ENCODE measurements around the gene FAM117A.

The FAM117A gene

GRCh38 chr17:49688848-49689247 is 75.1 kb downstream of the FAM117A start:
- no peak overlapping the region for H3K4me2 ChIP-seq (ENCODE audit: low read length)

DNA sequence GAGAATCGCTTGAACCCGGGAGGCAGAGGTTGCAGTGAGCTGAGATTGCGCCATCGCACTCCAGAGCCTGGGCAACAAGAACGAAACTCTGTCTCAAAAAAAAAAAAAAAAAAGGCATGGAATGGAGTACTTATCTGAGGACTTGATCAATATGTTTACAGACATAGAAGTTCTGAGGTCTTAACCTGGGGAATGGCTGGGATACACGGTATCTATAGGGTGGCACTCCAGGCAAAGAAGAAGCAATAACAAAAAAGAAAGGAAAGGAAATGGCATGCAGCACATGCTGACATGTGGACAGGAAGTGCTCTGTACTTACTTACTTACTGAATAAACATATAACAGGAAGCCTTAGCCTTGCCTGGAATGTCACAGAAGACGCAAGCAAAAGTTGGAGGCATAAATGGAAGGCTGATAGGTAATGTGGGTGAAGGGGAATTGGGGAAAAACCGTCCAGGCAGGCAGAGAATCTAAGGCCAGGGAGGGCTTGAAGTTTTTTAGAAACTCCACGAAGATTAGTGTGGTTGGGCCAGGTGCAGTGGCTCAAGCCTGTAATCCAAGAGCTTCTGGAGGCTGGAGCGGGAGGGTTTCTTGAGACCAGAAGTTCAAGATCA is 75.9 kb downstream of the FAM117A start:
- no peaks in the 10 kb centered on the region for H4K20me1 ChIP-seq (ENCODE audit: control insufficient read depth, insufficient read depth, low read depth, low read length)
- TF ChIP-seq CTCF (IDR thresholded peaks at IDR 0.05; ENCODE audit: low read depth, low read length, poor library complexity, severe bottlenecking) (no peak), EZH2phosphoT487 (IDR thresholded peaks at IDR 0.05; ENCODE audit: borderline replicate concordance, low read length) (no peak)
- no peaks in the 10 kb centered on the region for H3K9me3 ChIP-seq (ENCODE audit: control insufficient read depth, insufficient read depth, low read length)
- H3K36me3 ChIP-seq (ENCODE audit: control insufficient read depth, low read length) = no peaks in the 10 kb centered on the region
- peaks cover 9% of the 10 kb centered on the region for H3K4me1 ChIP-seq (ENCODE audit: control insufficient read depth, low read length)
- no peaks in the 10 kb centered on the region for H3F3A ChIP-seq (ENCODE audit: control insufficient read depth, insufficient read depth)
- H3K27ac ChIP-seq (ENCODE audit: low read depth, low read length) = no peak overlapping the region
- no peaks in the 10 kb centered on the region for H3K79me2 ChIP-seq (ENCODE audit: control insufficient read depth, low read length)
- H3K9me2 ChIP-seq (replicated peaks; ENCODE audit: control insufficient read depth, low read length) = no peaks in the 10 kb centered on the region
- H3K4me2 ChIP-seq (ENCODE audit: low read length) = peak overlapping the region; percentile 31
- no peak overlapping the region; the same call in 1 of the 2 replicates for H3K4me3 ChIP-seq (ENCODE audit: low read length)
- H3K27me3 ChIP-seq (ENCODE audit: control insufficient read depth, low read length) = peaks cover under 1% of the 10 kb centered on the region

More at GRCh38 chr17:49688848-49689247, 75.1 kb downstream of the FAM117A start:
- Histone ChIP-seq H4K20me1 (ENCODE audit: control insufficient read depth, insufficient read depth, low read depth, low read length) (no peaks in the 10 kb centered on the region), H3K36me3 (ENCODE audit: control insufficient read depth, low read length) (no peaks in the 10 kb centered on the region), H3K79me2 (ENCODE audit: control insufficient read depth, low read length) (no peaks in the 10 kb centered on the region), H3K9me2 (replicated peaks; ENCODE audit: control insufficient read depth, low read length) (no peaks in the 10 kb centered on the region), H3K4me1 (ENCODE audit: control insufficient read depth, low read length) (peaks cover 9% of the 10 kb centered on the region), H3K4me3 (ENCODE audit: low read length) (no peak overlapping the region), H3K27ac (ENCODE audit: low read depth, low read length) (no peak overlapping the region), H3K9me3 (ENCODE audit: control insufficient read depth, insufficient read depth, low read length) (no peaks in the 10 kb centered on the region), H3K27me3 (ENCODE audit: control insufficient read depth, low read length) (no peaks in the 10 kb centered on the region), H3F3A (ENCODE audit: control insufficient read depth, insufficient read depth) (no peaks in the 10 kb centered on the region)
- TF ChIP-seq CTCF (IDR thresholded peaks at IDR 0.05; ENCODE audit: low read depth, low read length, poor library complexity, severe bottlenecking) = no peak
- no peak for TF ChIP-seq EZH2phosphoT487 (IDR thresholded peaks at IDR 0.05; ENCODE audit: borderline replicate concordance, low read length)

- Histone ChIP-seq H3F3A (ENCODE audit: control insufficient read depth, insufficient read depth) (peaks cover 6% of the 10 kb centered on the region), H3K79me2 (ENCODE audit: control insufficient read depth, low read length) (peaks cover 13% of the 10 kb centered on the region), H3K4me3 (ENCODE audit: low read length) (no peak overlapping the region), H4K20me1 (ENCODE audit: control insufficient read depth, insufficient read depth, low read depth, low read length) (no peaks in the 10 kb centered on the region), H3K9me2 (replicated peaks; ENCODE audit: control insufficient read depth, low read length) (no peaks in the 10 kb centered on the region), H3K9me3 (ENCODE audit: control insufficient read depth, insufficient read depth, low read length) (no peaks in the 10 kb centered on the region), H3K27ac (ENCODE audit: low read depth, low read length) (no peak overlapping the region), H3K27me3 (ENCODE audit: control insufficient read depth, low read length) (peaks cover 17% of the 10 kb centered on the region), H3K36me3 (ENCODE audit: control insufficient read depth, low read length) (no peaks in the 10 kb centered on the region), H3K4me1 (ENCODE audit: control insufficient read depth, low read length) (peaks cover 9% of the 10 kb centered on the region), H3K4me2 (ENCODE audit: low read length) (no peak overlapping the region)
- TF ChIP-seq CTCF (IDR thresholded peaks at IDR 0.05; ENCODE audit: low read depth, low read length, poor library complexity, severe bottlenecking) (no peak), EZH2phosphoT487 (IDR thresholded peaks at IDR 0.05; ENCODE audit: borderline replicate concordance, low read length) (no peak)
These were observed 82.6 kb downstream of the FAM117A start for GRCh38 chr17:49681106-49681979.

Data from DOHH2 (cell line).